Hippocampal formation (tissue), 2 donors: ENCODE results near the gene RABAC1.
"Not testable (repeated sequence)": the region's sequence is repeated elsewhere in the genome, so short reads cannot be mapped to it uniquely, and the experiment has no call there.

Experiments
- DNase-seq, 2 donors: peaks; one replicate each; lab custom pipeline; 2025; lab: John Stamatoyannopoulos, UW

The RABAC1 gene

GRCh38 chr19:41915776-41916414, 43.2 kb downstream of the RABAC1 start:
- no peak for DNase-seq

- no peak for DNase-seq
Measured at GRCh38 chr19:41915021-41915775, 43.9 kb downstream of the RABAC1 start.

DNA sequence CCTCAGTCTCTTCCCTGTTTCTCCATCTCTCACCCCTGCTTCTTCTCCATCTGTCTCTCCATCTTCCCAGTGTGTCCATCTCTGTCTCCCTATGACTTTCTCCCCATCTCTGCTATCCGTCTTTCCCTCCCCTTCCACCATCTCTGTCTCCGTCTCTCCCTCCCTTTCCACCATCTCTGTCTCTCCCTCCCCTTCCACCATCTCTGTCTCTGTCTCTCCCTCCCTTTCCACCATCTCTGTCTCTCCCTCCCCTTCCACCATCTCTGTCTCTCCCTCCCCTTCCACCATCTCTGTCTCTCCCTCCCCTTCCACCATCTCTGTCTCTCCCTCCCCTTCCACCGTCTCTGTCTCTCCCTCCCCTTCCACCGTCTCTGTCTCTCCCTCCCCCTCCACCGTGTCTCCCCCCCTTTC, 44.7 kb downstream of the RABAC1 start:
- not testable (repeated sequence) for DNase-seq

DNA sequence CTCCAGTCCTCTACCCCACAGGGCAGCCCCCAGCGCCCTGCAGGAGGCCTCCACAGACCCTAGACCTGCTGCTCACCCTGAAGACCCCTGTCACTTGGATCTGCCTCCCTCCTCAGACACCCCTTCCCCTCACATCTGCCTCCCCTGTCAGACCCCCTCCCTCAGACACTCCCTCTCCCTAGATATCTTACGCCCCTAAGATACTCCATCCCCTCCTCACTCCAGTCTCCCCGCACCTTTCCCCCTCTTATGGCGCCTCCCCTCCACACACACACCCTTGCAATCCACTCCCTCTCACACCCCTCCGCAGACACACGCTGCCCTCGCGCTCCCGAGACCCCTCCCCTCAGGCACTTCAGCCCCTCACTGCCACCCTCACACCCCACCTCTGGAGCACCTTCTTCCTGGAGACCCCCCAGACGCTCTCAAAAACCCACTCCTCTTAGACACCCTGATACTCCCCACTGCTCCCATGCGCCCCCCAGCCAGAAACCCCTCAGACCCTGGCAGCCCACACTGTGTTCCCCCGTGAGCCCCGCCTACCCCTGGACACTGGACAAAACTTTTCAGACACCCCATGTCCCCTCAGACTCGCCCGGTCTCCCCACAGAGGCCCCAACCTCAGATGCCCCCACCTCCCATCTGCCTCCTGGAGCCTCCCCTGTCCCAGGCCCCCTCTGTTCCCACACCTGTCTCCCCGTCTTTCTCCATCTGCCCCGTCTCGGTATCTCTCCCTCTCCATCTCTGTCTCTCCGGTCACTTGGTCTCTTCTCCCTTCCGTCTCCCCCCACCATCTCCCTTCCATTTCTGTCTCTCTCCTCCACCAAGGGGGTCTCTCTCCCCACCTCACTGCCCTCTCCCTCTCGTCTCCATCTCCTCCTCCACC, 45.3 kb downstream of the RABAC1 start:
- DNase-seq = no peak

DNA sequence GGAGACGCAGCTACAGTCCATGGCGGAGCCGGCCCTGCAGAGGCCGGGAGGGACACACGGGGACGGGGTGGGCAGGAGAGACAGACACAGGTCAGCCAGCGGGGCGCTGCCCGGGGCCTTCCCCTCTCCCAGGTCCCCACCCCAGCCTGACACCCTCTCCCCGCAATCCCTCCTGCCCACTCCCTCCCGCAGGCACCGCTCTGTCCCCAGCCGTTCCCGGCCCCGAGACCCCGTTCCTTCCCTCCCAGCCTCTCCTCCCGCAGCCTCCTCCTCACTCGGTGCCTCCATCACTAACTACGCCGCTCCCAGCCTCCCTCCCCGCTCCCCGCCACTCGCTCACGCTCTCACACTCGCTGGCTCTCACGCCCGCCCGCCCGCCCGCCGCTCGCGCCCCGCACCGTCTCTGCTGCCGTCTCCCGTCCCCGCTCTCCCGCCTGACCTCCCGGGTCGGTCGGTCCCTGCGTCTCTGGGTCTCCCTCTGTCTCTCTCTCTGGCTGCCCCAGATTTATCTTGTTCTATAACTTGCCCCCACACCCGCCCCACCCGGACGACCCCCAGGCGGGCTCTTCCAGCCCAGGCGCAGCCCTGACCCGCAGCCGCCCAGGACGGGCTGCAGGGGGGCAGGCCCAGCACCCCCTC, 46.1 kb downstream of the RABAC1 start:
- no peak for DNase-seq

- no peak for DNase-seq
Measured at GRCh38 chr19:41911889-41912731, 47.0 kb downstream of the RABAC1 start.

DNA sequence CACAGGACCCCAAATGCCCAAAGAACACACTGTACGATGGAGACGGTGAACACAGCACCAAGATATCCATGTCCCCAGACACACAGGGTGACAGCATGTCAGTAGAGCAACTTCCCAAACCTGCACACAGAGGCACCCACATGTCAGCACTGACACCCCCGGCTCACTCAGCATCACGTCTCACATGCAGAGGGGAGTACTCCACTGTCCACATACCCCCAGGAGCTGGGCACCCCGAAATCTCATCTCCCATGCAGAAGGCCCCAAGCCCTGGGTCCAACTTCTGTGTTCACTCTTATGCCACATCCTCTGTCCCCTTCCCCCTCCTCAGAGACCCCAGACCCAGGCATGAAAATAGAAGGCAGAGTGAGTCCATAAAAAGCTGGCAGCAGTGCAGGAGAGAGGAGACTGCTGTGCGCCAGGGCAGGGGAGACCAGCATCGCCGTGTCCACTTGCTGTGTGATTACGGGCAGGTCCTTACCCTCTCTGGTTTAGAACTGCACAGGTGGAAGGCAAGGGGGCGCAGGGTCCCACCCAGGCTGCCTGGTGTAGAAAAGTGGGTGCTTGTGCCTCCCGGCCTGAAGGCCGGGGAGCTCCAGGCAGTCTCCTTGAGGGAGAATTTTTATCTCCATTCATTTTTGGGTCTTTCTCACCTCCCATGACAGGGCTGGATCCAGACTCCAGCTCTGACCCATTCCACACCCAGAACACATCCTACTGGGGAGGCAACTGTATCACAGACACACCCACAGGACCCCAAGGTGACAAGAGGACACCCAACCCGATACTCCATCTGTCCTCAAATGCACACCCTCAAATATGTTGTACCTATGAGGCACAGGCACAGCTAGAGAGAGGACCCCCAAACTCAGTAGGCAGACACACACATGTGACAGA, 47.9 kb downstream of the RABAC1 start:
- no peak for DNase-seq

- no peak for DNase-seq
Measured at GRCh38 chr19:41910240-41910991, 48.7 kb downstream of the RABAC1 start.

- DNase-seq = no peak
Measured at GRCh38 chr19:41909706-41910105, 49.4 kb downstream of the RABAC1 start.

GRCh38 chr19:41908724-41909464, 50.2 kb downstream of the RABAC1 start:
- no peak for DNase-seq

- DNase-seq = no peak
Measured at GRCh38 chr19:41907994-41908615, 51.0 kb downstream of the RABAC1 start.

- DNase-seq = no peak
Measured at GRCh38 chr19:41906916-41907680, 52.0 kb downstream of the RABAC1 start.
